GM12865 (cell line): ENCODE data around the gene NEXN.

Experiments
- DNase-seq: peaks from one replicate; pipeline ENCODE4 v3.0.0; 2010; ENCODE audit warnings: low read depth
- H3K4me3 ChIP-seq: 2 replicates; pipeline ENCODE4 v1.5.1; 2011; ENCODE audit warnings: mild to moderate bottlenecking, low read depth, low read length, control low read depth
- TF ChIP-seq, protein P1 (sequence below): IDR thresholded peaks from 2 replicates; pipeline ENCODE4 v1.5.1; 2011; ENCODE audit warnings: low read length, control low read depth, low read depth, inconsistent platforms; ENCODE audit not compliant: insufficient read depth; ENCODE audit errors: missing control alignments

Gene NEXN

DNA sequence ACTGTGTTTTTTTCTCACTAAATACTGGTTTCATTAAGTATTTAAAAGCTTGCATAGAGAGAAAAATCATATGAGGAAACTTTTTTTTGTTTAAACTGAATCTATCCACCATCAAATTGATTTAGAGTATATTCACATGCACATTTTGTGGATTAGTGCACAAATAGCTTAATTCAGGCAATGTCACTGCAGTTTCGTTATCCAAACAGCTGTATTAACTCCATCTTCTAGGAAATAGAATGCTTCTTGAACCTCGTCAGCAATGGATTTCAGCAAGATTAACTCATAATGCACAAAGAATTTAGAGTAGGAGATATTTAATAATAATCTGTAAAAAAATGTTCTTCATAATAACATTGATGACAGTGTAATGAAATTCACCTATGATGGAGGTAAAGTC, 37.5 kb downstream of the NEXN start:
- TF ChIP-seq, protein P1, sequence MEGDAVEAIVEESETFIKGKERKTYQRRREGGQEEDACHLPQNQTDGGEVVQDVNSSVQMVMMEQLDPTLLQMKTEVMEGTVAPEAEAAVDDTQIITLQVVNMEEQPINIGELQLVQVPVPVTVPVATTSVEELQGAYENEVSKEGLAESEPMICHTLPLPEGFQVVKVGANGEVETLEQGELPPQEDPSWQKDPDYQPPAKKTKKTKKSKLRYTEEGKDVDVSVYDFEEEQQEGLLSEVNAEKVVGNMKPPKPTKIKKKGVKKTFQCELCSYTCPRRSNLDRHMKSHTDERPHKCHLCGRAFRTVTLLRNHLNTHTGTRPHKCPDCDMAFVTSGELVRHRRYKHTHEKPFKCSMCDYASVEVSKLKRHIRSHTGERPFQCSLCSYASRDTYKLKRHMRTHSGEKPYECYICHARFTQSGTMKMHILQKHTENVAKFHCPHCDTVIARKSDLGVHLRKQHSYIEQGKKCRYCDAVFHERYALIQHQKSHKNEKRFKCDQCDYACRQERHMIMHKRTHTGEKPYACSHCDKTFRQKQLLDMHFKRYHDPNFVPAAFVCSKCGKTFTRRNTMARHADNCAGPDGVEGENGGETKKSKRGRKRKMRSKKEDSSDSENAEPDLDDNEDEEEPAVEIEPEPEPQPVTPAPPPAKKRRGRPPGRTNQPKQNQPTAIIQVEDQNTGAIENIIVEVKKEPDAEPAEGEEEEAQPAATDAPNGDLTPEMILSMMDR = no peak
- no peak for DNase-seq
- H3K4me3 ChIP-seq = no peak overlapping the region

DNA sequence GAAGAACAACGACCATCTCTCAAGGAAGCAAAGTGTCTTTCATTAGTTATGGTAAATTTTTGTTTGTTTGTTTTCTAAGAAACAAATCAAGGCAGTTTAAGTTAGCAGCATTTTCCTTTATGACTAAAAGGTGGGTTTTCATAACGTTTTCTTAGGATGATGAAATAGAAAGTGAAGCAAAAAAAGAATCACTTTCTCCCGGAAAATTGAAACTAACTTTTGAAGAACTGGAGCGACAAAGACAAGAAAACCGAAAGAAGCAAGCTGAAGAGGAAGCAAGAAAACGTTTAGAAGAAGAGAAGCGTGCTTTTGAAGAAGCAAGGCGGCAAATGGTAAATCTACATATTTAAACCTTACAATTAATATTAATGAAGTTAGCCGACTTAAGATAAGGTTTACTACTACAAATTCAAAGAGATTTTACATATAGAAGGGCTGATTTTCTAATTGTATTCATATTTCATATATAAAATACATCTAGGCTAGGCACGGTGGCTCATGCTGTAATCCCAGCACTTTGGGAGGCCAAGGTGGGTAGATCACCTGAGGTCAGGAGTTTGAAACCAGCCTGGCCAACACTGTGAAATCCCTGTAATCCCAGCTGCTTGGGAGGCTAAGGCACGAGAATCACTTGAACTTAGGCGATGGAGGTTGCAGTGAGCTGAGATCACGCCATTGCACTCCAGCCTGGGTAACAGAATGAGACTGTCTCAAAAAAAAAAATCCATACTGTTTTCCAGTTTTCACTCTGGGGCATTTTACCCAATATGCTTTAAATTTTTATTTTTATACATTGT, 38.3 kb downstream of the NEXN start:
- TF ChIP-seq, protein P1 = no peak
- peak; percentile 69 for DNase-seq
- H3K4me3 ChIP-seq = peak overlapping the region; percentile 58

DNA sequence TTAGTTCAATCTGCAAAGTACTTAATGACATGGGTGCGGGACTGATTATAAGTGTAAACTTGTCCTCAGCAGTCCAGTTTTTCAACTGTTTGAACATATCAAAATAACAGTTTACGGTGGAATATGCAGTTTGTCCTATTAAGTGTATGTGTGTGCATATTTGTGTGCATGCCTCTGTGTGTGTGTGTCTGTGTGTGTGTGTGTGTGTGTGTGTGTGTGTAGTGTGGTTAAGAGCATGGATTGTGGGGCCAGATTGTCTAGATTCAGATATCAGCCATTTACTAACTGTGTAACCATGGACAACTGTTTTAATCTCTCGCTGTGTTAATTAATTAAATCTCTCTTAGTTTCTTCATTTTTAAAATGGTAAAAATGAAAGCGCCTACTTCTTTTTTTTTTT, 39.0 kb downstream of the NEXN start:
- H3K4me3 ChIP-seq = peak overlapping the region; percentile 58
- TF ChIP-seq, protein P1 = no peak
- DNase-seq = peak; percentile 38

DNA sequence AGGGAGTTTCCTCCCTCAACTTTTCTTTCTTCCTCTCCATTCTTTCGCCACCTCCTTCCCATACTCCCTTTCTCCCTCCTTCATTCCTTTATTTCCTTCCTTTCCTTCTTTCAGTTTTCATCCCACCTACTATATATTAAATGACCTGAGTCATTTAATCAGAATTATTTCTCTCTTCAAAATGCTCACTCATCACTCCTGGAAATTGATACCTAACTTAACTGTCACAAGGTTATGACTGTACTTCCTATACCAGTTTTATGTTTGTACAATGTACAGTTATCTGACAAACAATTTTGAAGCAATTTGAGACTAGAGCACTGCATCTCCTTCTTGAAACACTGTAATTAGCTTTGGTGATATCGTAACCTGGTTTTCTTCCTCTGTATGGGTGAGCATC, 41.4 kb downstream of the NEXN start:
- H3K4me3 ChIP-seq = no peak overlapping the region
- TF ChIP-seq, protein P1 = no peak
- no peak for DNase-seq

DNA sequence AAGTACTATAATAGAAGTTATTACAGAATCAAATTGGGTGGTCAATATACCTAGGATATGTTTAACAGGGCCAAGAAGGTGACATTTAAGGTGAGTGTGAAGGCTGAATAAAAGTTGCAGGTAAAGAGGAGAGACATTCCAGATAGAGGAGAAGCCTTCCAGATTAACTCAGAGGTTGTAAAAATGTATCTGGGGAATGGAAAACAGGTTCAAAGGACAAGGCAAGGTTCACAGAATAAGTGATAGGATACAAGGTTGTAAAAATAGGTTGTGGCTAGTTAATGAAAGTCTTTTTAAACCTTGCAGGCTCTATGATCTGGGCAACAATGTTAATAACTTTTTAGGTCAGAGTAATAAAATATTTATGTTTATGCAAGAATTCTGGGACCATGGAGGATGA, 50.2 kb downstream of the NEXN start:
- H3K4me3 ChIP-seq = no peak overlapping the region
- TF ChIP-seq, protein P1 = no peak
- DNase-seq = no peak

DNA sequence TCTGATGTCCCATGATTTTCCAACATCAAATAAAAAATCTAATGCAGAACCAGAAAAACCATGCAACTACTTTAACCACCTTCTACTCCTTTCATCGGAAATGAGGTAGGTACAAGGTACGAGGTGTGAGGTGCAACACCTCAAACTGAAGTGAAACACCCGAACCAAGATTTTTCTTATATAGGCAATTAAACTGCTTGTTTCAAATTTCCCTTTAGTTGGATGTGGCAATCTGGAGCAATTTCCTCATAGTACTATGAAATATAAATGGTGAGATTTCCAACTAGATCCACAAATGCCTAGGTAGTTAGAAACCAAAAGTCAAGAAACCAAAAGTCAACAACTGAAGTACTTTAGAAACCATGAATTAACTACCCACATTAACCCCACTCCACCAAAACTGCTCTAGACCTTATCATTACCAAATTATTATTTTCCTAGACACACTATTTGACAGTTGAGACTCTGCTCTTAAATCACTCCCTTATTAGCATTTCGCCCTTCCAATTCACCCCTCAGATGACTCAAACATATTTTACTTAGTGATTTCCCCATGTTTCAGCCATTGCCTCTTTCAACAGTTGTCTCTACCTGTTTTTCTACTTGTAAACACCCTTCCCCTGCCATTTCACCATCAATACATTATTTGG, 52.6 kb downstream of the NEXN start:
- no peak overlapping the region for H3K4me3 ChIP-seq
- TF ChIP-seq, protein P1 = no peak
- no peak for DNase-seq
